ENCODE data around the gene ANO7. TPM values are rescaled to one million over a fixed set of nuclear protein-coding genes. Genes with fewer than 3 reads are reported as not detected.

The ANO7 gene
- total RNA-seq, 1 donor from 2014 or later, result 2.1 TPM

DNA sequence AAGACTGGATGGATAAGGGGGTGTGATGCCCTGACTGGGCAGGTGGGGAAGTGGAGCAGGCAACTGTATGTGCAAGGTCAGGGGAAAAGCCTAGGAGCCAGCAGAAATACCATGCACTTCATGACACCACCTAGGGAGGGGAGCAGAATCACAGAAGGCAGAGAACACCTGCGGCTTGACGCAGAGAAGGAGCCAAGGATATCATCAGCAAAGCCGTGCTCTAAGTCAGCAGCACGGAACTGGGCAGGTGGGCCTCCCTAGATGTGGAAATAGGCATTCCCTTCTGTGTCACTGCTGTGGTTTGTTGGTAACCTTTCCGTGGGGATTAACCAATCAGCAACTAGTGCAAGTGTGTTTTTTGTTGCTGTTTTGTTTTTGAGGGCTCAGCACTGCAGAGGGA is 85.7 kb downstream of the ANO7 start:
- H3K4me3 Mint-ChIP-seq, result no peak overlapping the region
- peaks cover 29% of the 10 kb centered on the region for H3K9me3 Mint-ChIP-seq
- peaks cover 26% of the 10 kb centered on the region for H3K4me1 Mint-ChIP-seq (ENCODE audit: low read depth)
- H3K27me3 Mint-ChIP-seq (ENCODE audit: insufficient read depth), result no peaks in the 10 kb centered on the region
- H3K36me3 Mint-ChIP-seq (ENCODE audit: low read depth), result peaks cover 22% of the 10 kb centered on the region
- H3K27ac Mint-ChIP-seq, result no peak overlapping the region
- intact Hi-C loops (cut with micrococcal nuclease), result loop anchor here (5.0 kb wide), 2 partner anchors 83 to 168 kb away; partner anchors contain the start of gene FARP2
- no peak for DNase-seq (ENCODE audit: low spot score)

Other genes with a start within 250 kb of the ANO7 start
- 1.6 and 2.5 TPM in 2 replicates for gene SNED1, start 190.1 kb upstream of the ANO7 start, total RNA-seq
- gene MTERF4, start 86.4 kb upstream of the ANO7 start, total RNA-seq, result 40.5 and 43.3 TPM in 2 replicates
- 101 and 104 TPM in 2 replicates for gene PASK, start 39.2 kb upstream of the ANO7 start, total RNA-seq
- 115 and 118 TPM in 2 replicates for gene PPP1R7, start 38.2 kb upstream of the ANO7 start, total RNA-seq
- gene HDLBP, start 127.0 kb downstream of the ANO7 start, total RNA-seq, result 270 and 273 TPM in 2 replicates
- gene SEPTIN2, start 127.2 kb downstream of the ANO7 start, total RNA-seq, result 203 and 219 TPM in 2 replicates
- gene FARP2, start 167.6 kb downstream of the ANO7 start, total RNA-seq, result 36.6 and 40.9 TPM in 2 replicates